GM23338 (cell line): ENCODE measurements around the gene TRA2B. TPM values are rescaled to one million over a fixed set of nuclear protein-coding genes. Genes with fewer than 3 reads are reported as not detected.

Source experiments
- ATAC-seq: fragments of 200-7000 bp; cut with Tn5 transposase; 3 replicates; pipeline ENCODE4 v1.9.1; 2020
- DNase-seq: peaks from one replicate; pipeline ENCODE4 v3.0.0-alpha.2; 2015; ENCODE audit warnings: low spot score
- H2AFZ ChIP-seq: fragments of 200-600 bp; sonication (generic); 2 replicates; pipeline ENCODE4 v1.8.0; 2016; ENCODE audit warnings: antibody characterized with exemption, mild to moderate bottlenecking, moderate library complexity
- H3F3A ChIP-seq: fragments of 200-600 bp; sonication (generic); replicated peaks from 2 replicates; pipeline ENCODE4 v1.8.0; 2017; ENCODE audit warnings: antibody characterized with exemption, mixed run types, low read depth
- H3K27ac ChIP-seq: fragments of 200-600 bp; sonication (generic); 2 replicates; pipeline ENCODE4 v1.6.1; 2016; ENCODE audit warnings: low read depth
- H3K27me3 ChIP-seq: fragments of 200-600 bp; sonication (generic); 2 replicates; pipeline ENCODE4 v1.8.0; 2016; ENCODE audit warnings: mild to moderate bottlenecking, mixed run types, moderate library complexity; ENCODE audit not compliant: insufficient read depth
- H3K36me3 ChIP-seq: fragments of 200-600 bp; sonication (generic); 2 replicates; pipeline ENCODE4 v1.8.0; 2016; ENCODE audit warnings: mild to moderate bottlenecking; ENCODE audit not compliant: insufficient read depth
- H3K4me1 ChIP-seq: fragments of 200-600 bp; sonication (generic); 2 replicates; pipeline ENCODE4 v1.8.0; 2016; ENCODE audit warnings: mild to moderate bottlenecking, moderate library complexity; ENCODE audit not compliant: insufficient read depth
- H3K4me2 ChIP-seq: fragments of 200-600 bp; sonication (generic); 2 replicates; pipeline ENCODE4 v1.7.1; 2017; ENCODE audit warnings: mixed run types
- H3K4me3 ChIP-seq: fragments of 200-600 bp; sonication (generic); 2 replicates; pipeline ENCODE4 v1.6.1; 2016; ENCODE audit warnings: mixed run types
- H3K79me2 ChIP-seq: fragments of 200-600 bp; sonication (generic); replicated peaks from 2 replicates; pipeline ENCODE4 v1.8.0; 2017; ENCODE audit warnings: mild to moderate bottlenecking; ENCODE audit not compliant: insufficient read depth
- H3K9me2 ChIP-seq: fragments of 200-600 bp; sonication (generic); 2 replicates; pipeline ENCODE4 v1.8.0; 2017; ENCODE audit not compliant: insufficient read depth
- H4K20me1 ChIP-seq: fragments of 200-600 bp; sonication (generic); replicated peaks from 2 replicates; pipeline ENCODE4 v1.8.0; 2017; ENCODE audit warnings: mild to moderate bottlenecking; ENCODE audit not compliant: insufficient read depth
- H3K27ac Mint-ChIP-seq: 2 replicates; pipeline ENCODE4 v1.8.0; 2020; ENCODE audit warnings: inconsistent platforms, mild to moderate bottlenecking, moderate library complexity, mixed read lengths
- H3K27me3 Mint-ChIP-seq: 3 replicates; pipeline ENCODE4 v1.8.0; 2022; ENCODE audit warnings: low read depth, mild to moderate bottlenecking, moderate library complexity, mixed read lengths, inconsistent platforms; ENCODE audit not compliant: insufficient read depth, poor library complexity
- H3K36me3 Mint-ChIP-seq: 3 replicates; pipeline ENCODE4 v1.8.0; 2021; ENCODE audit warnings: low read depth, mild to moderate bottlenecking, inconsistent platforms, moderate library complexity, mixed read lengths
- H3K4me1 Mint-ChIP-seq: 3 replicates; pipeline ENCODE4 v1.8.0; 2020; ENCODE audit warnings: mild to moderate bottlenecking, inconsistent platforms, mixed read lengths
- H3K4me3 Mint-ChIP-seq: 3 replicates; pipeline ENCODE4 v1.8.0; 2021; ENCODE audit warnings: moderate library complexity, mild to moderate bottlenecking, inconsistent platforms, mixed read lengths
- H3K9me3 Mint-ChIP-seq: 3 replicates; pipeline ENCODE4 v1.8.0; 2020; ENCODE audit warnings: moderate library complexity, mild to moderate bottlenecking, inconsistent platforms, mixed read lengths
- CREB1 ChIP-seq: fragments of 250-450 bp; sonication (Bioruptor Pico); IDR thresholded peaks from 2 replicates; pipeline ENCODE4 v1.5.0; 2020; ENCODE audit warnings: low read depth, mild to moderate bottlenecking, moderate library complexity
- EZH2 ChIP-seq: fragments of 200-600 bp; sonication (generic); IDR thresholded peaks from one replicate; pipeline ENCODE4 v1.8.0; 2017; ENCODE audit warnings: antibody characterized with exemption, mild to moderate bottlenecking, low read depth; ENCODE audit not compliant: unreplicated experiment
- EZH2phosphoT487 ChIP-seq: fragments of 200-600 bp; sonication (generic); IDR thresholded peaks from one replicate; pipeline ENCODE4 v1.8.1; 2018; ENCODE audit warnings: antibody characterized with exemption; ENCODE audit not compliant: unreplicated experiment
- JUNB ChIP-seq: IDR thresholded peaks from one replicate; pipeline ENCODE4 v1.6.1; 2016; ENCODE audit warnings: antibody characterized with exemption; ENCODE audit not compliant: unreplicated experiment
- NANOG ChIP-seq: IDR thresholded peaks from 2 replicates; pipeline ENCODE4 v1.6.1; 2016; ENCODE audit warnings: antibody characterized with exemption, borderline replicate concordance
- POLR2AphosphoS5 ChIP-seq: IDR thresholded peaks from 2 replicates; pipeline ENCODE4 v1.6.1; 2016; ENCODE audit warnings: antibody characterized with exemption, low read depth
- ZNF114 ChIP-seq: fragments of 250-450 bp; sonication (Bioruptor Pico); IDR thresholded peaks from 2 replicates; pipeline ENCODE4 v1.5.0; 2020; ENCODE audit warnings: mild to moderate bottlenecking, moderate library complexity
- ZNF331 ChIP-seq: fragments of 250-450 bp; sonication (Bioruptor Pico); IDR thresholded peaks from 2 replicates; pipeline ENCODE4 v1.5.0; 2020; ENCODE audit warnings: low read depth, mild to moderate bottlenecking, moderate library complexity
- polyA plus RNA-seq: library from polyadenylated mRNA; unstranded; fragments of >200 nt; fragmentation: Nextera tagmentation; extraction: Ambion mirVana; gene quantifications from 2 replicates; pipeline ENCODE4 v1.2.1, GENCODE V29; 2016
- total RNA-seq: library from RNA; depleted of rRNA; stranded (reverse); fragments of >200 nt; shearing (Covaris generic); gene quantifications from 2 replicates; pipeline ENCODE4 v1.2.3, GENCODE V29; 2014
- TF ChIP-seq, protein P1 (sequence below): IDR thresholded peaks from one replicate; pipeline ENCODE4 v1.6.1; 2018; ENCODE audit warnings: antibody characterized with exemption; ENCODE audit not compliant: unreplicated experiment
- TF ChIP-seq, protein P2 (sequence below): fragments of 250-450 bp; sonication (Bioruptor Pico); IDR thresholded peaks from 2 replicates; pipeline ENCODE4 v1.5.0; 2020; ENCODE audit warnings: mild to moderate bottlenecking, moderate library complexity

Gene TRA2B
- total and polyA plus RNA-seq, 2 experiments from 2014 or later: 360 to 602 TPM

DNA sequence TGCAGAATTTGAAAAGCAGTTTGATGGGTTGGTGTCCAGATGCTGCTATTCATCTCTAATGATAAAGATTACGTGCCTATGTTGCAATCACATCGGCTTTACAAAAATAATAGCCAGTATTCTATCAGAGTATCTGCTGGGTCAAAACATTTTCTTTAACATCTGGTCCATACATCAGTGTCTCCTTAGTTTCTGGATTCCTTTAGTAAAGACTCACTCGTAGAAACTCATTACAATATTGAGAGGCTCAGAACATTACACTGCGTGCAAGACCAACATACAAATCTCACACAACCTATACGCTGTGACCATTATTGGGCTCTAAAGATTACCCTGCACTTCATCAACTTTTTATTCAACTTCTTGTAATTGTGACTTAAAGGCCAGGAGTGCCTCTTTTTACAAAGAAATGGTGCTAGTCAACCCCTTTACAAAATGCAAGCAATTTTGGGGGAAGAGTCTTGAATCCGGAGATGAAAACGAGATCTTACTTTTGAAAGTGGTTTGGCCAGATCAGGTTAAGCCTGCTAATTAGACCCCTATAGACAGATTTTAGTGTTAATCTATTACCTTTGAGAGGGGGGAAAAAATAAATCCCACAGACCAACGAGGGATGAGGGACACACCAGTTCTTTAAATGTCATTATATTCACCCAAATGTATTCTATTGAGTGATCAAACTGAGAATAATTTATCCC is 2.9 kb downstream of the TRA2B start:
- peaks cover 19% of the 10 kb centered on the region for H3K9me3 Mint-ChIP-seq
- Histone ChIP-seq H3K27ac (peak overlapping the region; percentile 11; the same call in 1 of the 2 replicates), H3K4me3 (peak overlapping the region; percentile 95), H3K4me1 (peaks cover 47% of the 10 kb centered on the region), H2AFZ (no peak overlapping the region), H3F3A (no peaks in the 10 kb centered on the region), H3K79me2 (peaks cover 80% of the 10 kb centered on the region), H3K4me2 (peak overlapping the region; percentile 89), H3K36me3 (peaks cover 11% of the 10 kb centered on the region; the same call in 1 of the 2 replicates), H4K20me1 (peaks cover 66% of the 10 kb centered on the region), H3K9me2 (no peaks in the 10 kb centered on the region), H3K27me3 (no peaks in the 10 kb centered on the region)
- peaks cover 68% of the 10 kb centered on the region for H3K36me3 Mint-ChIP-seq
- DNase-seq (no peak), ATAC-seq (no peak)
- no peak for TF ChIP-seq JUNB
- TF ChIP-seq, protein P1, sequence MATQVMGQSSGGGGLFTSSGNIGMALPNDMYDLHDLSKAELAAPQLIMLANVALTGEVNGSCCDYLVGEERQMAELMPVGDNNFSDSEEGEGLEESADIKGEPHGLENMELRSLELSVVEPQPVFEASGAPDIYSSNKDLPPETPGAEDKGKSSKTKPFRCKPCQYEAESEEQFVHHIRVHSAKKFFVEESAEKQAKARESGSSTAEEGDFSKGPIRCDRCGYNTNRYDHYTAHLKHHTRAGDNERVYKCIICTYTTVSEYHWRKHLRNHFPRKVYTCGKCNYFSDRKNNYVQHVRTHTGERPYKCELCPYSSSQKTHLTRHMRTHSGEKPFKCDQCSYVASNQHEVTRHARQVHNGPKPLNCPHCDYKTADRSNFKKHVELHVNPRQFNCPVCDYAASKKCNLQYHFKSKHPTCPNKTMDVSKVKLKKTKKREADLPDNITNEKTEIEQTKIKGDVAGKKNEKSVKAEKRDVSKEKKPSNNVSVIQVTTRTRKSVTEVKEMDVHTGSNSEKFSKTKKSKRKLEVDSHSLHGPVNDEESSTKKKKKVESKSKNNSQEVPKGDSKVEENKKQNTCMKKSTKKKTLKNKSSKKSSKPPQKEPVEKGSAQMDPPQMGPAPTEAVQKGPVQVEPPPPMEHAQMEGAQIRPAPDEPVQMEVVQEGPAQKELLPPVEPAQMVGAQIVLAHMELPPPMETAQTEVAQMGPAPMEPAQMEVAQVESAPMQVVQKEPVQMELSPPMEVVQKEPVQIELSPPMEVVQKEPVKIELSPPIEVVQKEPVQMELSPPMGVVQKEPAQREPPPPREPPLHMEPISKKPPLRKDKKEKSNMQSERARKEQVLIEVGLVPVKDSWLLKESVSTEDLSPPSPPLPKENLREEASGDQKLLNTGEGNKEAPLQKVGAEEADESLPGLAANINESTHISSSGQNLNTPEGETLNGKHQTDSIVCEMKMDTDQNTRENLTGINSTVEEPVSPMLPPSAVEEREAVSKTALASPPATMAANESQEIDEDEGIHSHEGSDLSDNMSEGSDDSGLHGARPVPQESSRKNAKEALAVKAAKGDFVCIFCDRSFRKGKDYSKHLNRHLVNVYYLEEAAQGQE: no peak
- no peak for TF ChIP-seq ZNF331 (CRISPR knock-in tag)
- no peak for TF ChIP-seq ZNF114
- no peak for TF ChIP-seq EZH2phosphoT487
- peaks cover 48% of the 10 kb centered on the region for H3K4me1 Mint-ChIP-seq
- peak overlapping the region; percentile 12; the same call in 1 of the 2 replicates for H3K27ac Mint-ChIP-seq
- peaks cover 24% of the 10 kb centered on the region for H3K27me3 Mint-ChIP-seq
- H3K4me3 Mint-ChIP-seq: peak overlapping the region; percentile 100

DNA sequence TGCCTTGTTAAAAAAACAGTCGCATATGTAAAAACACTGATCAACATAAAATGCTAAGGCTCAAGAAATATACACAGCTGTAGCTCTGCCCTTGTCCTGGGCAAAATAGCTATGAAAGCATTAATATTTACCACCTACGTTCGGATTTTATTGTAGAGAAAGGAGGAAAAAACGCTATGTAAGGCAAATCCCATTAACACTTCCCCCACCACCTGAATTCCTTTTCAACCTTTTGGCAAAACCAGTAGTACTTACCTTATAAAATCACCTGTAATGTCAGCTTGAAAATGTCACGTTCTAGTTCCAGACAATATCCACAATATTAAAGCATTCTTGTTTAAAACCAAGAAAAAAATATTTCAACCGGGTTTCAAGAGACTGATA is 3.6 kb downstream of the TRA2B start:
- peak overlapping the region; percentile 95 for H3K4me3 ChIP-seq
- Mint-ChIP-seq H3K4me1 (peaks cover 55% of the 10 kb centered on the region), H3K9me3 (peaks cover 18% of the 10 kb centered on the region), H3K27me3 (peaks cover 22% of the 10 kb centered on the region), H3K27ac (peak overlapping the region; percentile 21; the same call in 1 of the 2 replicates), H3K36me3 (peaks cover 76% of the 10 kb centered on the region), H3K4me3 (peak overlapping the region; percentile 100)
- peak overlapping the region; percentile 89 for H3K4me2 ChIP-seq
- ATAC-seq: no peak
- DNase-seq: no peak
- TF ChIP-seq, protein P2, sequence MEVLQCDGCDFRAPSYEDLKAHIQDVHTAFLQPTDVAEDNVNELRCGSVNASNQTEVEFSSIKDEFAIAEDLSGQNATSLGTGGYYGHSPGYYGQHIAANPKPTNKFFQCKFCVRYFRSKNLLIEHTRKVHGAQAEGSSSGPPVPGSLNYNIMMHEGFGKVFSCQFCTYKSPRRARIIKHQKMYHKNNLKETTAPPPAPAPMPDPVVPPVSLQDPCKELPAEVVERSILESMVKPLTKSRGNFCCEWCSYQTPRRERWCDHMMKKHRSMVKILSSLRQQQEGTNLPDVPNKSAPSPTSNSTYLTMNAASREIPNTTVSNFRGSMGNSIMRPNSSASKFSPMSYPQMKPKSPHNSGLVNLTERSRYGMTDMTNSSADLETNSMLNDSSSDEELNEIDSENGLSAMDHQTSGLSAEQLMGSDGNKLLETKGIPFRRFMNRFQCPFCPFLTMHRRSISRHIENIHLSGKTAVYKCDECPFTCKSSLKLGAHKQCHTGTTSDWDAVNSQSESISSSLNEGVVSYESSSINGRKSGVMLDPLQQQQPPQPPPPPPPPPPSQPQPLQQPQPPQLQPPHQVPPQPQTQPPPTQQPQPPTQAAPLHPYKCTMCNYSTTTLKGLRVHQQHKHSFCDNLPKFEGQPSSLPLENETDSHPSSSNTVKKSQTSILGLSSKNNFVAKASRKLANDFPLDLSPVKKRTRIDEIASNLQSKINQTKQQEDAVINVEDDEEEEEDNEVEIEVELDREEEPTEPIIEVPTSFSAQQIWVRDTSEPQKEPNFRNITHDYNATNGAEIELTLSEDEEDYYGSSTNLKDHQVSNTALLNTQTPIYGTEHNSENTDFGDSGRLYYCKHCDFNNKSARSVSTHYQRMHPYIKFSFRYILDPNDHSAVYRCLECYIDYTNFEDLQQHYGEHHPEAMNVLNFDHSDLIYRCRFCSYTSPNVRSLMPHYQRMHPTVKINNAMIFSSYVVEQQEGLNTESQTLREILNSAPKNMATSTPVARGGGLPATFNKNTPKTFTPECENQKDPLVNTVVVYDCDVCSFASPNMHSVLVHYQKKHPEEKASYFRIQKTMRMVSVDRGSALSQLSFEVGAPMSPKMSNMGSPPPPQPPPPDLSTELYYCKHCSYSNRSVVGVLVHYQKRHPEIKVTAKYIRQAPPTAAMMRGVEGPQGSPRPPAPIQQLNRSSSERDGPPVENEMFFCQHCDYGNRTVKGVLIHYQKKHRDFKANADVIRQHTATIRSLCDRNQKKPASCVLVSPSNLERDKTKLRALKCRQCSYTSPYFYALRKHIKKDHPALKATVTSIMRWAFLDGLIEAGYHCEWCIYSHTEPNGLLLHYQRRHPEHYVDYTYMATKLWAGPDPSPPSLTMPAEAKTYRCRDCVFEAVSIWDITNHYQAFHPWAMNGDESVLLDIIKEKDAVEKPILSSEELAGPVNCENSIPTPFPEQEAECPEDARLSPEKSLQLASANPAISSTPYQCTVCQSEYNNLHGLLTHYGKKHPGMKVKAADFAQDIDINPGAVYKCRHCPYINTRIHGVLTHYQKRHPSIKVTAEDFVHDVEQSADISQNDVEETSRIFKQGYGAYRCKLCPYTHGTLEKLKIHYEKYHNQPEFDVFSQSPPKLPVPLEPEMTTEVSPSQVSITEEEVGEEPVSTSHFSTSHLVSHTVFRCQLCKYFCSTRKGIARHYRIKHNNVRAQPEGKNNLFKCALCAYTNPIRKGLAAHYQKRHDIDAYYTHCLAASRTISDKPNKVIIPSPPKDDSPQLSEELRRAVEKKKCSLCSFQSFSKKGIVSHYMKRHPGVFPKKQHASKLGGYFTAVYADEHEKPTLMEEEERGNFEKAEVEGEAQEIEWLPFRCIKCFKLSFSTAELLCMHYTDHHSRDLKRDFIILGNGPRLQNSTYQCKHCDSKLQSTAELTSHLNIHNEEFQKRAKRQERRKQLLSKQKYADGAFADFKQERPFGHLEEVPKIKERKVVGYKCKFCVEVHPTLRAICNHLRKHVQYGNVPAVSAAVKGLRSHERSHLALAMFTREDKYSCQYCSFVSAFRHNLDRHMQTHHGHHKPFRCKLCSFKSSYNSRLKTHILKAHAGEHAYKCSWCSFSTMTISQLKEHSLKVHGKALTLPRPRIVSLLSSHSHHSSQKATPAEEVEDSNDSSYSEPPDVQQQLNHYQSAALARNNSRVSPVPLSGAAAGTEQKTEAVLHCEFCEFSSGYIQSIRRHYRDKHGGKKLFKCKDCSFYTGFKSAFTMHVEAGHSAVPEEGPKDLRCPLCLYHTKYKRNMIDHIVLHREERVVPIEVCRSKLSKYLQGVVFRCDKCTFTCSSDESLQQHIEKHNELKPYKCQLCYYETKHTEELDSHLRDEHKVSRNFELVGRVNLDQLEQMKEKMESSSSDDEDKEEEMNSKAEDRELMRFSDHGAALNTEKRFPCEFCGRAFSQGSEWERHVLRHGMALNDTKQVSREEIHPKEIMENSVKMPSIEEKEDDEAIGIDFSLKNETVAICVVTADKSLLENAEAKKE (CRISPR knock-in tag): no peak
- TF ChIP-seq EZH2 (no peak), NANOG (no peak), EZH2phosphoT487 (no peak), CREB1 (CRISPR knock-in tag) (no peak), POLR2AphosphoS5 (peak; percentile 20; the same call in 1 of the 2 replicates)
- peaks cover 14% of the 10 kb centered on the region; the same call in 1 of the 2 replicates for H3K36me3 ChIP-seq
- H3K27ac ChIP-seq: peak overlapping the region; percentile 11; the same call in 1 of the 2 replicates
- H2AFZ ChIP-seq: no peak overlapping the region
- no peaks in the 10 kb centered on the region for H3K9me2 ChIP-seq
- no peaks in the 10 kb centered on the region for H3K27me3 ChIP-seq
- H3K79me2 ChIP-seq: peaks cover 87% of the 10 kb centered on the region
- H4K20me1 ChIP-seq: peaks cover 74% of the 10 kb centered on the region
- H3F3A ChIP-seq: no peaks in the 10 kb centered on the region
- H3K4me1 ChIP-seq: peaks cover 54% of the 10 kb centered on the region
